SW480 (cell line): Measurements from ENCODE around the gene KIF20B.
"Not testable (repeated sequence)": the region's sequence is repeated elsewhere in the genome, so short reads cannot be mapped to it uniquely, and the experiment has no call there.

Experiments
- DNase-seq: peaks from one replicate; pipeline ENCODE4 v3.0.0-alpha.2; 2016; ENCODE audit warnings: low spot score

The KIF20B gene

GRCh38 chr10:89785095-89785494 lies 83.7 kb downstream of the KIF20B start:
- DNase-seq = no peak

GRCh38 chr10:89789188-89789877 lies 87.9 kb downstream of the KIF20B start:
- DNase-seq = peak; percentile 2

GRCh38 chr10:89792187-89792586 lies 90.8 kb downstream of the KIF20B start:
- no peak for DNase-seq

GRCh38 chr10:89793649-89794254 lies 92.4 kb downstream of the KIF20B start:
- DNase-seq = peak; percentile 67

GRCh38 chr10:89795840-89796239 lies 94.5 kb downstream of the KIF20B start:
- DNase-seq = no peak

GRCh38 chr10:89798092-89798491 lies 96.7 kb downstream of the KIF20B start:
- DNase-seq = no peak

GRCh38 chr10:89799573-89799972 lies 98.2 kb downstream of the KIF20B start:
- DNase-seq = no peak

- no peak for DNase-seq
These were observed 104.2 kb downstream of the KIF20B start for GRCh38 chr10:89805599-89806013.

- no peak for DNase-seq
These were observed 107.5 kb downstream of the KIF20B start for GRCh38 chr10:89808842-89809241.

- no peak for DNase-seq
These were observed 108.4 kb downstream of the KIF20B start for GRCh38 chr10:89809766-89810165.

GRCh38 chr10:89810908-89811525 lies 109.6 kb downstream of the KIF20B start:
- DNase-seq = no peak

GRCh38 chr10:89813546-89813945 lies 112.2 kb downstream of the KIF20B start:
- no peak for DNase-seq

- DNase-seq = no peak
These were observed 112.9 kb downstream of the KIF20B start for GRCh38 chr10:89814278-89814677.

- no peak for DNase-seq
These were observed 113.9 kb downstream of the KIF20B start for GRCh38 chr10:89815049-89815853.

GRCh38 chr10:89819008-89819407 lies 117.6 kb downstream of the KIF20B start:
- not testable (repeated sequence) for DNase-seq
